GM10847 (cell line): ENCODE data around the gene G6PD.
"Not testable (repeated sequence)": the region's sequence is repeated elsewhere in the genome, so short reads cannot be mapped to it uniquely, and the experiment has no call there.

Source experiments
- POLR2A ChIP-seq: IDR thresholded peaks from 2 replicates; pipeline ENCODE4 v1.6.1; 2011; ENCODE audit not compliant: insufficient read length; ENCODE audit errors: extremely low read depth

Gene G6PD

GRCh38 chrX:154546354-154547244 is at the start of gene G6PD:
Gene G6PD (minus strand): TSS chrX:154546846. CDS start chrX:154546155, 691 bp downstream.
- TF ChIP-seq POLR2A = peak; percentile 53

- TF ChIP-seq POLR2A = no peak
Observed at GRCh38 chrX:154595559-154596249, 49.1 kb upstream of the G6PD start.

- TF ChIP-seq POLR2A = no peak
Observed at GRCh38 chrX:154594491-154594890, 47.8 kb upstream of the G6PD start.

- no peak for TF ChIP-seq POLR2A
Observed at GRCh38 chrX:154593201-154593600, 46.6 kb upstream of the G6PD start.

GRCh38 chrX:154592505-154592904 is 45.9 kb upstream of the G6PD start:
- TF ChIP-seq POLR2A = no peak

GRCh38 chrX:154584585-154585183 is 38.0 kb upstream of the G6PD start, which contains the start of gene CTAG1A:
Gene CTAG1A (plus strand): TSS chrX:154585133. CDS start chrX:154585207, 74 bp downstream.
- TF ChIP-seq POLR2A = not testable (repeated sequence)

GRCh38 chrX:154549766-154550165 is 3.1 kb upstream of the G6PD start:
- TF ChIP-seq POLR2A = no peak

GRCh38 chrX:154548028-154548316 is 1.3 kb upstream of the G6PD start:
- TF ChIP-seq POLR2A = no peak

GRCh38 chrX:154547245-154548027 is 790 bp upstream of the G6PD start, which contains the start of gene IKBKG:
Gene IKBKG (plus strand): TSS chrX:154547620. CDS start chrX:154552003, 4,383 bp downstream.
- peak; percentile 20 for TF ChIP-seq POLR2A

- no peak for TF ChIP-seq POLR2A
Observed at GRCh38 chrX:154545673-154546274, 872 bp downstream of the G6PD start.

- no peak for TF ChIP-seq POLR2A
Observed at GRCh38 chrX:154542723-154543424, 3.8 kb downstream of the G6PD start.

- TF ChIP-seq POLR2A = no peak
Observed at GRCh38 chrX:154541896-154542722, 4.5 kb downstream of the G6PD start.

GRCh38 chrX:154541589-154541895 is 5.1 kb downstream of the G6PD start:
- no peak for TF ChIP-seq POLR2A
